ENCODE measurements around the gene SEC62. TPM values are rescaled to one million over a fixed set of nuclear protein-coding genes. Genes with fewer than 3 reads are reported as not detected.

The SEC62 gene
- total RNA-seq, 4 donors from 2014 or later = 20.0 to 195 (median 65.2) TPM

- H3K4me3 ChIP-seq = no peak overlapping the region
- no peaks in the 10 kb centered on the region for H3K27me3 ChIP-seq
- no peaks in the 10 kb centered on the region for H3K4me1 ChIP-seq
- no peak for TF ChIP-seq CTCF (IDR thresholded peaks at IDR 0.05)
- no peak for TF ChIP-seq POLR2A (IDR thresholded peaks at IDR 0.05)
- H3K36me3 ChIP-seq = no peaks in the 10 kb centered on the region
- H3K9me3 ChIP-seq = no peaks in the 10 kb centered on the region
- intact Hi-C loops (cut with DNase I; ENCODE audit: low total_unique reads) = no loop called here
- no peak for DNase-seq
- no peak overlapping the region for H3K27ac ChIP-seq
Measured at GRCh38 chr3:170046269-170047132, 79.9 kb downstream of the SEC62 start.

GRCh38 chr3:170047133-170047404 is 80.5 kb downstream of the SEC62 start:
- no peak for DNase-seq
- H3K4me1 ChIP-seq = no peaks in the 10 kb centered on the region
- no peak for TF ChIP-seq POLR2A (IDR thresholded peaks at IDR 0.05)
- no peak for TF ChIP-seq CTCF (IDR thresholded peaks at IDR 0.05)
- no peak overlapping the region for H3K27ac ChIP-seq
- no peaks in the 10 kb centered on the region for H3K27me3 ChIP-seq
- H3K4me3 ChIP-seq = no peak overlapping the region
- H3K36me3 ChIP-seq = no peaks in the 10 kb centered on the region
- intact Hi-C loops (cut with DNase I; ENCODE audit: low total_unique reads) = no loop called here
- H3K9me3 ChIP-seq = no peaks in the 10 kb centered on the region

Other genes starting within 250 kb of the SEC62 start
- 100 to 1,000 TPM in 3 of 4 donors, 1 to 10 TPM in 1; 4.6 to 705 (median 482) TPM for gene TERC, start 201.7 kb upstream of the SEC62 start, total RNA-seq
- gene ACTRT3, start 197.2 kb upstream of the SEC62 start, total RNA-seq = 1 to 10 TPM in 3 of 4 donors, under 1 TPM in 1; 0.58 to 7.4 (median 3.7) TPM
- 10 to 100 TPM; 17.2 to 55.9 (median 23.0) TPM for gene MYNN, start 193.4 kb upstream of the SEC62 start, total RNA-seq
- gene LRRIQ4, start 153.9 kb upstream of the SEC62 start, total RNA-seq = under 1 TPM in 1 of 4 donors, not detected in 3; 0.14 TPM
- 10 to 100 TPM in 1 of 4 donors, 1 to 10 TPM in 2, not detected in 1; 1.3 to 27.3 (median 5.8) TPM for gene LRRC34, start 153.9 kb upstream of the SEC62 start, total RNA-seq
- gene LRRC31, start 96.9 kb upstream of the SEC62 start, total RNA-seq = under 1 TPM in 1 of 4 donors, not detected in 3; 0.35 TPM
- gene SAMD7, start 55.2 kb upstream of the SEC62 start, total RNA-seq = not detected
- 10 to 100 TPM in 1 of 4 donors, 1 to 10 TPM in 2, not detected in 1; 2.6 to 21.0 (median 8.6) TPM for gene GPR160, start 71.2 kb downstream of the SEC62 start, total RNA-seq
- gene PHC3, start 214.9 kb downstream of the SEC62 start, total RNA-seq = 100 to 1,000 TPM in 2 of 4 donors, 10 to 100 TPM in 2; 28.5 to 164 (median 87.1) TPM

Measured in uterus (tissue), 4 donors.